ENCODE measurements around the gene OSBPL1A.

The OSBPL1A gene

DNA sequence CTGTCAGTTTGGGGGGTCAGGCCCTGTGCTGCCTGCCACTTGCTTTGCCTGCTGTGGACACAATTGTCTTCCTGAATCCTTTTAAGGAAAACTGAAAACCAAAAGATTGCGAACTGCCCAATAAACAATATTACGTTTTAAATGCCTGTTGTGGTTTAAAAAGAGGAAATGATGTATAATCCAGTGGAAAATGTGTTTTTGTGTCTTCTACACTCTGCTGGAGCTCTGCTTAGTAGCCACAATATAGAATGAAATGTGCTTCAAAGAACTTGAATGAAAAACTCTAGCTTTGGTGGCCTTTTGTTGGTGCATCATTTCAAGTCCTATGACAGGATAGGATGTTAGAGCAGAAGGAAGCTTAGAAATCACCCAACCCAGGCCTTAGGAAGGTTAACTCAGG is 282.0 kb downstream of the OSBPL1A start:
- DNase-seq: no peak

DNA sequence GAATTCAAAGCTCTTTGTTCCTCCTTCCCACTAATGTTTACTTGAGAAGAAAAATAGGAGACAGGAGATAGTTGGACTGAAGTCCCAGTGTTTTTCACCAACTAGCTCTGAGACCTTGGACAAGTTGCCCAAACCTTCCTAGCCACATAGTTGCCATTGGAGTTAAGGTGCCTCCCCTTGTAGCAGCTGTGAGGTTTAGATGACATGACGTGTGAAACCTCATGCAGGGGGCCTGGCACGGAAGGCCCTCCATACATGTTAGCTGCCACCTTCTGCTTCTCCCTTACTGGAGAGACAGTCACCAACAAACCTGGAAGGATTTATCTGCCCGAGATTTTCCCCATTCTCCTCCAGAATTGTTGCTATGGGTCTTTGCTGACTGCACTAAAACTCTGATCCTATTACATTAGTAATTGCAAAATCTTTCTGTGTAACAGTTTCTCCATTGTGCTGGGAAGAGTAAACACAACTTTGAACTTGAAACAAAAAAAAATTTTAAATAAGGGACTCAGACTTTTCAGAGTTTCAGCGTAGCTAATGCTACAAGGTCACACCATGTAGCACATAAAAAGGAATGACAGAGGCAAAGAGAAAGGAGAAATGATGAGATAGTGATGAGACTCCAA is 282.6 kb downstream of the OSBPL1A start:
- no peak for DNase-seq

DNA sequence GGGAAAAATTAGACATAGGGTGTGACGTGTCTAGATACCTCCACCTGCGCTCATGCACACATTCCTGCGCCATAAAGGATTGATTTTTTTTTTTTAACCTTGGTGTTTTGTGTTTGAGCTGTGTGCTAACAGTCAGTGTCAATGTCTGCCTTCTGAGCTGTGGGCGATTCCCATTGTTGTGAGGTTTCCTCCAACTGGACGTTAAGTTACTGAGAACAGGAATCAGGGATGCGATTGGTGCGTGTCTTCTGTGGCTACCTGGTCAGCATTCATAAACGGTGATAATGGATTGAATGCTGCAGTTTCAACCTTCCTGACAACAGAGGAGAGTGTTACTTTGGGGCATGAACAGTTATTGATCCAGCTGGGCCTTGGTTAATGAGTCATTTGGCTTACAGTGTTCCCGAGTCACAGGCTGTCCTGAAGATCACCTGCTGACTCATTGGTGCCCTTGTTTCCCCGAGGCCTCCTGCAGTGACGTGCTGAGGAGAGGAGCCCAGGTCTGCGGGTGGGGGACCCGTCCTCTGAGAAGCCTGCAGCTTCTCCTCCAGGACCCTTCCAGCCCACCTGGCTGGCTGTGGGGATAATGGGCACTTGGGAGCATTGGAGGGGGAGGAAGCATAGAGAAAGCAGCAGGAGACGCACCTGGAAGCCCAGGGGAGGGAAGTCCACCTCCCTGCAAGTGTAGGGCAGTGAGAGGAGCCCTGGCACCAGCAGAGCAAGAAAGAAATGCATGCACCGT is 284.6 kb downstream of the OSBPL1A start:
- DNase-seq: peak; percentile 13

DNA sequence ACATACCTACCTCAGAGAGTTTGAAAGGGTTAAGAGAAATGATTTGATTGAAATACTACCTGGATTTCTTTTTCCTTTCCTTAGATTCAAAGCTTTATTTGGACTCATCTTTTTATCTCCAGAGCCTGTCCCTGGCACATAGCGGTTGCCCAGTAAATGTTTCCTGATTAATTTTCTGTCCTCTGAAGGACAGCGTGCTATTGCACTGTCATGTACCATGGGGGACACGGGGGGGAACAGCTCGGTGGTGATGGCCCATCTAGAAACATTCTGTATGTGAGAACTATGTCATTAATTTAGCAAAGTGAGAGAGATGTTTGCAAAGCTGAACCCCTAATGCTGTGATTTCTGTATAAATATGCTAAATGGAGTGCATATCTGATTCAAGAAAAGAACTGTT is 285.2 kb downstream of the OSBPL1A start:
- no peak for DNase-seq

All from activated CD4-positive, alpha-beta T cell treated with anti-CD3 and anti-CD28 coated beads for 48 hours (primary cell).